ENCODE results near the gene CAMK2D.

DNA sequence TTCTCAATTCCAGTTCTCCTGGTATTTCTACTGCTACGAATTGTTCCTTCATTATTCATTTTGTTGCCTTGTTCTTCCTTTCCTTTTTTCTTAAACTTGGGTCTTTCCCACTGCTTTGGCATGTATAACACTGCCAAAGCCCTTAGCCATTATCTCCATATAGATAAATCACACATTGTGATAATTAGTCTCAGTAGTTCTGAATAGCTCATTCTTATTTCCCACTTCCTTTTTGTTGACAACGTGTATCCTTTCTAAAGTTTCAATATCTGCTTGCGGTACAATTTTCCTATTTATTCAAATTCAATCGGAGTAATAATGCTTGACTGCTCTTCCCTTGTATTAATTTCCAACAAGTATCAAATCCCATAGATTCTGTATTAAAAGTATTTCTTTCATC, 14.5 kb upstream of the CAMK2D start:
- TF ChIP-seq CTCF (conservative IDR thresholded peaks at IDR 0.05) (no peak), ZFX (IDR thresholded peaks at IDR 0.05) (no peak)

Measured in C4-2B (cell line).